B cell (primary cell): Measurements from ENCODE around the gene PCGF3. TPM values are rescaled to one million over a fixed set of nuclear protein-coding genes. Genes with fewer than 3 reads are reported as not detected.
A peak's percentile ranks its signal among the peaks of the same experiment; 100 is the strongest.

Experiments
- ATAC-seq: fragments of 200-7000 bp; cut with Tn5 transposase; one replicate; pipeline ENCODE4 v1.10.0; 2021; ENCODE audit warnings: low read depth, mild to moderate bottlenecking, moderate number of reproducible peaks, moderate library complexity
- CTCF ChIA-PET: fragments of 350-600 bp; sonication (Branson Sonifier 250); formaldehyde crosslinking; loops from one replicate; lab custom pipeline; 2021; ENCODE audit warnings: antibody characterized with exemption, inconsistent platforms; lab: Charles Lee
- POLR2A ChIA-PET: fragments of 350-600 bp; sonication (Branson Sonifier 250); formaldehyde crosslinking; loops from one replicate; lab custom pipeline; 2021; ENCODE audit warnings: antibody characterized with exemption; lab: Charles Lee
- DNase-seq: peaks from one replicate; pipeline ENCODE4 v3.0.0; 2013
- H2AFZ ChIP-seq: 2 replicates; pipeline ENCODE4 v1.6.1; 2012; ENCODE audit warnings: mild to moderate bottlenecking, low read depth, low read length; ENCODE audit not compliant: insufficient read depth, poor library complexity, severe bottlenecking
- H3K27ac ChIP-seq, 2 donors: 1 replicate in 1 of 2; 2 replicates in 1 of 2; pipeline ENCODE4 v1.5.1; 2012 to 2013; ENCODE audit warnings: low read length in 2 of 2, mild to moderate bottlenecking in 2 of 2, moderate library complexity in 1 of 2
- H3K27me3 ChIP-seq, 4 experiments: fragments of 200-600 bp in 1 of 4; sonication (generic) in 1 of 4; replicated peaks in 1 of 4; 1 replicate in 2 of 4; 2 replicates in 2 of 4; pipeline versions ENCODE4 v1.6.1 to v1.7.0; 2013 to 2016; ENCODE audit warnings: low read length in 3 of 4, mild to moderate bottlenecking in 2 of 4, mixed read lengths in 1 of 4, moderate library complexity in 1 of 4; ENCODE audit not compliant: insufficient read depth in 4 of 4, control insufficient read depth in 3 of 4; ENCODE audit errors: control extremely low read depth in 1 of 4
- H3K36me3 ChIP-seq, 2 experiments: replicated peaks in 1 of 2; 1 replicate in 1 of 2; 2 replicates in 1 of 2; pipeline versions ENCODE4 v1.6.1 to v1.7.1; 2013; ENCODE audit warnings: low read length in 1 of 2; ENCODE audit not compliant: insufficient read depth in 2 of 2, control insufficient read depth in 1 of 2; ENCODE audit errors: control extremely low read depth in 1 of 2, extremely low read depth in 1 of 2
- H3K4me1 ChIP-seq, 2 donors: fragments of 200-600 bp in 1 of 2; sonication (generic) in 1 of 2; 1 replicate in 1 of 2; 2 replicates in 1 of 2; pipeline versions ENCODE4 v1.5.1 to v1.6.1; 2013 to 2017; ENCODE audit warnings: low read length in 2 of 2; ENCODE audit not compliant: control insufficient read depth in 2 of 2, insufficient read depth in 2 of 2
- H3K4me2 ChIP-seq: replicated peaks from 2 replicates; pipeline ENCODE3; 2012; ENCODE audit warnings: mild to moderate bottlenecking, low read depth, low read length; ENCODE audit not compliant: poor library complexity, severe bottlenecking
- H3K4me3 ChIP-seq, 5 experiments: fragments of 200-600 bp in 1 of 5; sonication (generic) in 1 of 5; 1 replicate in 3 of 5; 2 replicates in 2 of 5; pipeline versions ENCODE4 v1.5.1 to v1.7.0; 2011 to 2016; ENCODE audit warnings: low read length in 4 of 5, mild to moderate bottlenecking in 4 of 5, low read depth in 2 of 5, control low read depth in 1 of 5, moderate library complexity in 1 of 5; ENCODE audit not compliant: insufficient read depth in 1 of 5; ENCODE audit errors: control extremely low read depth in 1 of 5, extremely low read depth in 1 of 5
- H3K79me2 ChIP-seq: fragments of 200-600 bp; sonication (generic); one replicate; pipeline ENCODE4 v1.6.0; 2016; ENCODE audit warnings: low read length; ENCODE audit not compliant: control insufficient read depth, insufficient read depth
- H3K9ac ChIP-seq: fragments of 200-600 bp; sonication (generic); 2 replicates; pipeline ENCODE4 v1.6.1; 2017; ENCODE audit warnings: mild to moderate bottlenecking, low read length, moderate library complexity
- H3K9me3 ChIP-seq, 3 donors: one replicate each; pipeline versions ENCODE4 v1.6.1 to v1.7.1; 2013; ENCODE audit warnings: low read length in 2 of 3; ENCODE audit not compliant: control insufficient read depth in 2 of 3, insufficient read depth in 1 of 3; ENCODE audit errors: control extremely low read depth in 1 of 3
- H4K20me1 ChIP-seq: 2 replicates; pipeline ENCODE4 v1.6.0; 2012; ENCODE audit warnings: mild to moderate bottlenecking, low read length; ENCODE audit not compliant: insufficient read depth, control insufficient read depth, poor library complexity, severe bottlenecking
- H3K27ac Mint-ChIP-seq: one replicate; pipeline ENCODE4 v1.8.0; 2021; ENCODE audit warnings: mixed read lengths
- H3K27me3 Mint-ChIP-seq: one replicate; pipeline ENCODE4 v1.8.0; 2021; ENCODE audit warnings: mixed read lengths
- H3K4me1 Mint-ChIP-seq: one replicate; pipeline ENCODE4 v1.8.0; 2021; ENCODE audit warnings: mixed read lengths
- H3K4me3 Mint-ChIP-seq: one replicate; pipeline ENCODE4 v1.8.0; 2021; ENCODE audit warnings: mixed read lengths
- H3K9me3 Mint-ChIP-seq: one replicate; pipeline ENCODE4 v1.8.0; 2022; ENCODE audit warnings: mixed read lengths; ENCODE audit not compliant: insufficient read depth
- CTCF ChIP-seq: fragments of 200-600 bp; IDR thresholded peaks from one replicate; pipeline ENCODE4 v1.8.0; 2022; ENCODE audit warnings: antibody characterized with exemption, mild to moderate bottlenecking
- EZH2 ChIP-seq: IDR thresholded peaks from 2 replicates; pipeline ENCODE4 v1.6.1; 2012; ENCODE audit warnings: borderline replicate concordance, low read depth, mild to moderate bottlenecking, moderate library complexity, low read length; ENCODE audit not compliant: insufficient read depth, poor library complexity, severe bottlenecking
- WGBS: methylation state at CpG from one replicate; pipeline ENCODE4 v1.1.5; 2013; ENCODE audit warnings: missing lambda C conversion rate; ENCODE audit not compliant: insufficient coverage; 5-methylcytosine and 5-hydroxymethylcytosine counted together
- intact Hi-C: fragments of 100-400 bp; cut with micrococcal nuclease; formaldehyde crosslinking; loops from one replicate; pipeline ENCODE4 v1.10.0; 2022
- polyA plus RNA-seq: library from polyadenylated mRNA; depleted of rRNA; stranded (reverse); fragments of >200 nt; gene quantifications from 2 replicates; pipeline ENCODE4 v1.2.3, GENCODE V29; 2012
- total RNA-seq, 2 donors: library from RNA; stranded (reverse); fragments of 120-200 nt in 1 of 2; gene quantifications; 1 replicate in 1 of 2; 2 replicates in 1 of 2; pipeline versions ENCODE4 v1.2.3 to v1.2.4, GENCODE V29; 2013 to 2022

The PCGF3 gene
- total and polyA plus RNA-seq, 2 donors (not counting 1 experiment from before 2014, with no cell fraction given), result 65.7 to 90.3 TPM

- peaks cover 14 to 22% of the 10 kb centered on the region in 2 donors for H3K4me1 ChIP-seq
- WGBS, result 74% methylated on average over 20 of the region's 25 CpGs
- no peak overlapping the region for H3K27ac ChIP-seq
- H3K4me2 ChIP-seq, result no peak overlapping the region
- no peak for TF ChIP-seq EZH2
- no peak for TF ChIP-seq CTCF
- H3K9me3 Mint-ChIP-seq, result no peaks in the 10 kb centered on the region
- peaks cover 13% of the 10 kb centered on the region for H3K27me3 Mint-ChIP-seq
- H3K4me3 Mint-ChIP-seq, result no peak overlapping the region
- peaks cover 20% of the 10 kb centered on the region for H3K4me1 Mint-ChIP-seq
- ChIA-PET POLR2A (no interaction called here), CTCF (interaction anchor here (1.8 to 1.9 kb wide), 2 partner anchors 16 to 58 kb away, joined by 5 to 13 read pairs; no protein-coding TSS in a partner anchor)
- H3K36me3 ChIP-seq, result no peaks in the 10 kb centered on the region
- peak overlapping the region; percentile 10 for H3K27ac Mint-ChIP-seq
- no peak overlapping the region for H3K9ac ChIP-seq
- H3K4me3 ChIP-seq, result no peak overlapping the region
- H3K9me3 ChIP-seq, result peaks cover 0 to 10% (median 0%) of the 10 kb centered on the region in 3 donors
- H4K20me1 ChIP-seq, result no peaks in the 10 kb centered on the region
- H3K27me3 ChIP-seq, result peaks cover 0 to 15% (median 1%) of the 10 kb centered on the region in 4 experiments
- H3K79me2 ChIP-seq, result no peaks in the 10 kb centered on the region
- intact Hi-C loops, result no loop called here
- DNase-seq (no peak), ATAC-seq (no peak)
- no peak overlapping the region for H2AFZ ChIP-seq
These were observed 22.3 kb upstream of the PCGF3 start for GRCh38 chr4:683247-683897.

GRCh38 chr4:683982-684622, 21.5 kb upstream of the PCGF3 start:
- Histone ChIP-seq H3K79me2 (no peaks in the 10 kb centered on the region), H3K4me3 (no peak overlapping the region), H3K4me1 (peaks cover 20 to 27% of the 10 kb centered on the region in 2 donors), H3K36me3 (no peaks in the 10 kb centered on the region), H3K27ac (no peak overlapping the region), H4K20me1 (no peaks in the 10 kb centered on the region), H2AFZ (no peak overlapping the region), H3K27me3 (peaks cover 0 to 17% (median 1%) of the 10 kb centered on the region in 4 experiments), H3K9ac (no peak overlapping the region), H3K9me3 (peaks cover 0 to 10% (median 0%) of the 10 kb centered on the region in 3 donors), H3K4me2 (no peak overlapping the region)
- TF ChIP-seq EZH2, result no peak
- TF ChIP-seq CTCF, result peak; percentile 47
- Mint-ChIP-seq H3K4me1 (peaks cover 20% of the 10 kb centered on the region), H3K4me3 (no peak overlapping the region), H3K27ac (no peak overlapping the region), H3K27me3 (peaks cover 13% of the 10 kb centered on the region), H3K9me3 (no peaks in the 10 kb centered on the region)
- 60% methylated on average over 19 of the region's 19 CpGs for WGBS
- ChIA-PET CTCF (interaction anchor here (0.8 to 1.9 kb wide), 4 partner anchors 9 to 58 kb away, joined by 3 to 13 read pairs (median 6); no protein-coding TSS in a partner anchor), POLR2A (no interaction called here)
- ATAC-seq (no peak), DNase-seq (peak; percentile 57)
- intact Hi-C loops, result no loop called here
